Measurements from ENCODE around the gene GPR26.

The GPR26 gene

DNA sequence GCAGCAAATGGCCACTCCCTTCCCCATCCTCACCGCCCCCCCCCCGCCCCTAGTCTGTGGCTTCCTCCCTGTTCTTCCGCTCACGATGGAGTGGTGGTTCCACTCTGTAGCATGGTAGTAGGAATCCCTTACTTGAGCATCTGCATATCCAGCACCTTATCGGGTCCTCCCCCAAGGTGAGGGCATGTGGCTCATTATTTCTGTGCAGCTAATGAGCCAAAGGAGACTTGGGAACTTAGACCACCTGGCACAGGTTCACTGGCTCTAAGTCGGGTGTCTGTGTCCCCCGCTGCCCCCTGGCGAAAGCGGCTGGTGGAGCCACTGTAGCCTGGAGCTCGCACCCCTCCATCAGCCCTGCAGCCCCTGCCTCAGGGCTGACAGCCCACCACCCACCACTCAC lies 22.8 kb upstream of the GPR26 start:
- TF ChIP-seq CTCF (IDR thresholded peaks at IDR 0.05; ENCODE audit: low read depth, low read length, missing control alignments) = no peak

GRCh38 chr10:123645016-123645415 lies 21.1 kb upstream of the GPR26 start:
- DNase-seq (ENCODE audit: low read depth) = no peak
- TF ChIP-seq CTCF (IDR thresholded peaks at IDR 0.05; ENCODE audit: low read depth, low read length, missing control alignments) = no peak
- H3K4me3 ChIP-seq (ENCODE audit: low read depth, low read length) = no peak overlapping the region
- in situ Hi-C loops (cut with HindIII; ENCODE audit: low sequenced_read_pairs) = no loop called here

More for the DNA sequence above, 22.8 kb upstream of the GPR26 start:
- in situ Hi-C loops (cut with HindIII; ENCODE audit: low sequenced_read_pairs) = no loop called here
- no peak overlapping the region for H3K4me3 ChIP-seq (ENCODE audit: low read depth, low read length)
- DNase-seq (ENCODE audit: low read depth) = no peak

DNA sequence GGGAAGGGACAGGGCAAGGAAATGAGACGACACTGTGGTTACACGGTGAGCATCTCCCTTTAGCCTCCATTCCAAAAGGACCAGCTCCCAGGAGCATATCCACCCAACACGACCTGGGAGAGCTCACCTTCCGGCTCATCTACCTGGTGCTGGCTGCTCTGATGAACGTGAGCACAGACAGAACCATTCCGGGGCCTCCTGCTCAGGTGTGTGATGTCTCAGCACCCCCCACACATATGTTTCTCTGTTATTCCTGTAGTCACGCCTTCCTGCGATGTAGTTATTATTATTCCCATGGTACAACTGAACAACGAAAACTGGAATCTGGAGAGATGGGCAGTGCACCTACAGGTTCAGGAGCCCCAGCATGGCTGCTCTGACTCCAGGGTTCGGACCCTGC lies 20.5 kb upstream of the GPR26 start:
- in situ Hi-C loops (cut with HindIII; ENCODE audit: low sequenced_read_pairs) = no loop called here
- no peak for TF ChIP-seq CTCF (IDR thresholded peaks at IDR 0.05; ENCODE audit: low read depth, low read length, missing control alignments)
- no peak overlapping the region for H3K4me3 ChIP-seq (ENCODE audit: low read depth, low read length)
- no peak for DNase-seq (ENCODE audit: low read depth)

DNA sequence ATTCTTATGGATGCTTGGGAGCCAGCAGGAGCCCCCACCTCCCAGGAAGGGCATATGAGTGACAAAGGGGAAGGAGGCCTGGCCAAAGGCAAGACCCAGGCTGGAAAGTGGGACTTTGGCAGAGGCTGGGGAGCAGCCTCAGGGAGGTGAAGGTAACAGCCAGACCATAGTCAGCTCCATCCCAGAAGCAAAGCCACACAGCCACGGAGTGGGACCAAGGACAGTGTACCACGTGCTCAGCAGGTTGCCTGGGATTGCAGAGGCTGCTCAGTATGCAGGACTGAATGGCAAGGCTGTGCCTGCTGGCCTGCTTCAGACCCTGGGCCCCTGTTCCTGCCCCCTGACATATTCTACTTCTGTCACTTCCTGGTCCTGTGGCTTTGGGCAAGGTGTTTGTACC lies 17.6 kb upstream of the GPR26 start:
- H3K4me3 ChIP-seq (ENCODE audit: low read depth, low read length) = no peak overlapping the region
- TF ChIP-seq CTCF (IDR thresholded peaks at IDR 0.05; ENCODE audit: low read depth, low read length, missing control alignments) = no peak
- in situ Hi-C loops (cut with HindIII; ENCODE audit: low sequenced_read_pairs) = no loop called here
- no peak for DNase-seq (ENCODE audit: low read depth)

GRCh38 chr10:123649676-123650075 lies 16.5 kb upstream of the GPR26 start:
- in situ Hi-C loops (cut with HindIII; ENCODE audit: low sequenced_read_pairs) = loop anchor here (5.0 kb wide), 1 partner anchor 43 kb away; no protein-coding TSS in a partner anchor

GRCh38 chr10:123651421-123652047 lies 14.6 kb upstream of the GPR26 start:
- in situ Hi-C loops (cut with HindIII; ENCODE audit: low sequenced_read_pairs) = loop anchor here (5.0 kb wide), 1 partner anchor 41 kb away; no protein-coding TSS in a partner anchor
- no peak for DNase-seq (ENCODE audit: low read depth)
- no peak overlapping the region for H3K4me3 ChIP-seq (ENCODE audit: low read depth, low read length)
- no peak for TF ChIP-seq CTCF (IDR thresholded peaks at IDR 0.05; ENCODE audit: low read depth, low read length, missing control alignments)

More at GRCh38 chr10:123649676-123650075, 16.5 kb upstream of the GPR26 start:
- no peak overlapping the region for H3K4me3 ChIP-seq (ENCODE audit: low read depth, low read length)
- DNase-seq (ENCODE audit: low read depth) = no peak
- TF ChIP-seq CTCF (IDR thresholded peaks at IDR 0.05; ENCODE audit: low read depth, low read length, missing control alignments) = no peak
